Esophagus squamous epithelium (tissue), 5 donors: ENCODE data around the gene ZNRF3. TPM values are rescaled to one million over a fixed set of nuclear protein-coding genes. Genes with fewer than 3 reads are reported as not detected.

Experiments used
- DNase-seq: peaks from one replicate; lab custom pipeline; 2025; lab: John Stamatoyannopoulos, UW
- H3K27ac ChIP-seq, 4 donors: fragments of 200-600 bp; sonication (generic); one replicate each; pipeline ENCODE4 v1.5.1; 2016 to 2019; ENCODE audit warnings: mild to moderate bottlenecking in 1 of 4
- H3K27me3 ChIP-seq, 4 donors: fragments of 200-600 bp; sonication (generic); 1 replicate in 3 of 4; 2 replicates in 1 of 4; pipeline versions ENCODE4 v1.5.1 to v1.6.0; 2017 to 2021; ENCODE audit warnings: antibody characterized with exemption in 1 of 4
- H3K36me3 ChIP-seq, 3 donors: fragments of 200-600 bp; sonication (generic); one replicate each; pipeline ENCODE4 v1.5.1; 2016 to 2019
- H3K4me1 ChIP-seq, 3 donors: fragments of 200-600 bp; sonication (generic); one replicate each; pipeline ENCODE4 v1.5.1; 2017 to 2019
- H3K4me3 ChIP-seq, 4 donors: fragments of 200-600 bp; sonication (generic); 1 replicate in 3 of 4; 2 replicates in 1 of 4; pipeline ENCODE4 v1.5.1; 2016 to 2019; ENCODE audit warnings: mild to moderate bottlenecking in 2 of 4, moderate library complexity in 1 of 4
- H3K9me3 ChIP-seq, 3 donors: fragments of 200-600 bp; sonication (generic); one replicate each; pipeline ENCODE4 v1.5.1; 2016 to 2019
- POLR2A ChIP-seq, 4 donors: fragments of 450-650 bp; IDR thresholded peaks; one replicate each; pipeline ENCODE4 v1.6.1; 2017; ENCODE audit warnings: antibody characterized with exemption in 4 of 4, mild to moderate bottlenecking in 4 of 4, moderate library complexity in 3 of 4
- WGBS, 2 donors: methylation state at CpG; one replicate each; pipeline ENCODE4 v1.1.5; 2018; 5-methylcytosine and 5-hydroxymethylcytosine counted together
- intact Hi-C: fragments of 100-400 bp; cut with DNase I; formaldehyde crosslinking; loops from one replicate; pipeline ENCODE4 v1.15.0; 2022
- total RNA-seq, 4 donors: library from RNA; depleted of rRNA; stranded (reverse); fragments of >200 nt; gene quantifications; one replicate each; pipeline ENCODE4 v1.1.0, GENCODE V29; 2016
- TF ChIP-seq, protein P1 (sequence below), 6 experiments: fragments of 450-650 bp in 4 of 6; fragments of 200-600 bp in 2 of 6; sonication (generic) in 2 of 6; IDR thresholded peaks; one replicate each; pipeline ENCODE4 v1.5.1; 2016 to 2019; ENCODE audit warnings: antibody characterized with exemption in 6 of 6, mild to moderate bottlenecking in 4 of 6, moderate library complexity in 4 of 6
- donor health status: DM: yes; HTN: yes; CAD: no.

The ZNRF3 gene
- total RNA-seq, 4 donors from 2014 or later = 6.6 to 10.9 (median 7.2) TPM

DNA sequence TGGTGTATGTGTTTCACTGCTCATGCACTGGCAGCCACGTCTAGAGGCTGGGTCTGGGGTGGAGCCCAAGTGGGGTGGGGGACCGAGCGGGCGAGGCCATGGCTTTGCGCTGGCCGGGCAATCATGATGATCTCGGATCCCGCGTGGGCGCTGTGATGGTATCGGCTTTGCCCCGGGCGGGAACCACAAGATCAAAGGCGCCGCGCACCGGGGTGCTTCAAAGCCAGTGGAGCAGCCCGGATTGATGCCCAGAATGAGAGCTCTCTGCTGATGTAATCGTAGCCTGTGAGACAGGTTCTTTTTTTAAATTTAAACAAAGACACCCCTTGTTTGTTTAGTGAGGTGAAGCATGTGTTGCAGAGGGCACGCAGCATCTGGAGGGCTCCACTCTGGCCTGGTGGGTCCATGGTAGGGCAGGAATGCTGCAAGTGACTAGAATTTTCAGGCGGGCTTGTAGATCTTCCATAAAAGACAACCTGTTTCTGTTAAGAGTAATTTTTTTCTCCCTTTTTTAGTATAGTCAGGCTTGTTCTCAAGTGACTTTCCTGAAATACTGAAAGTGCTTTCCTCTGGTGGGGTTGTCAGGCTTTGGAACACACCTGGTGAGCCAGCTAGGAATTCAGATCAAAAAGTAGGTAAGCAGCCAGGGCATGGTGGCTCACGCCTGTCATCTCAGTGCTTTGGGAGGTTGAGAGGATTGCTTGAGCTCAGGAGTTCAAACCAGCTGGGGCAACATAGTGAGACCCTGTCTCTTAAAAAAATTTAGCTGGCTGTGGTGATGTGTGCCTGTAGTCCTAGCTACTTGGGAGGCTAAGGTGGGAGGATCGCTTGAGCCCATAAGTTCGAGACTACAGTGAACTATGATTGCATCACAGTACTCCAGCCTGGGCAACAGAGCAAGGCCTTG, 40.7 kb downstream of the ZNRF3 start:
- Histone ChIP-seq H3K27me3 (no peaks in the 10 kb centered on the region), H3K36me3 (no peaks in the 10 kb centered on the region), H3K27ac (peak overlapping the region in 2 of 4 donors; percentile 51 to 63), H3K9me3 (no peaks in the 10 kb centered on the region), H3K4me1 (peaks cover 5 to 52% (median 30%) of the 10 kb centered on the region in 3 donors), H3K4me3 (peak overlapping the region in 1 of 4 donors; percentile 33)
- TF ChIP-seq, protein P1, sequence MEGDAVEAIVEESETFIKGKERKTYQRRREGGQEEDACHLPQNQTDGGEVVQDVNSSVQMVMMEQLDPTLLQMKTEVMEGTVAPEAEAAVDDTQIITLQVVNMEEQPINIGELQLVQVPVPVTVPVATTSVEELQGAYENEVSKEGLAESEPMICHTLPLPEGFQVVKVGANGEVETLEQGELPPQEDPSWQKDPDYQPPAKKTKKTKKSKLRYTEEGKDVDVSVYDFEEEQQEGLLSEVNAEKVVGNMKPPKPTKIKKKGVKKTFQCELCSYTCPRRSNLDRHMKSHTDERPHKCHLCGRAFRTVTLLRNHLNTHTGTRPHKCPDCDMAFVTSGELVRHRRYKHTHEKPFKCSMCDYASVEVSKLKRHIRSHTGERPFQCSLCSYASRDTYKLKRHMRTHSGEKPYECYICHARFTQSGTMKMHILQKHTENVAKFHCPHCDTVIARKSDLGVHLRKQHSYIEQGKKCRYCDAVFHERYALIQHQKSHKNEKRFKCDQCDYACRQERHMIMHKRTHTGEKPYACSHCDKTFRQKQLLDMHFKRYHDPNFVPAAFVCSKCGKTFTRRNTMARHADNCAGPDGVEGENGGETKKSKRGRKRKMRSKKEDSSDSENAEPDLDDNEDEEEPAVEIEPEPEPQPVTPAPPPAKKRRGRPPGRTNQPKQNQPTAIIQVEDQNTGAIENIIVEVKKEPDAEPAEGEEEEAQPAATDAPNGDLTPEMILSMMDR (IDR thresholded peaks at IDR 0.05) = no peak
- no peak for TF ChIP-seq POLR2A (IDR thresholded peaks at IDR 0.05)
- 41 to 55% methylated on average over 13 to 18 of the region's 24 CpGs for WGBS, 2 donors
- intact Hi-C loops = no loop called here
- DNase-seq = no peak

DNA sequence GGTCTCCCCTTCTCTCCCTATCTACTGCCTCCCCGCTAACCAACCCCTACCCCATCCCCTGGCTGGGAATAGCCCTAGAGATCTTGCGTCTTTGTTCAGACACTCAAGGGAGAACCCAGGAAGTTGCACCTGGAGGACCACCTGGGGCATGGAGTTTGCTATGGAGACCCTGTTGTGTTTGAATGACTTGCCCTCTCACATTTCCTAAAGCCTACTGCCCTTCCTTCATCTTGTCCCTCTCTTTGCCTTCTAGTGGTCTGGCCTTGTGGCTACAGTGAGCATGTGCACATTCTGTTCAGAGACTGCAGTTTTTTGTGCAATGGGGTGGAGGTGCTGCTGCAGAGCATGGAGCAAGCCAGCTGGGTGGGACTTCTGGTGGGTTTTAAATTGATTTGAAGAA, 42.5 kb downstream of the ZNRF3 start:
- intact Hi-C loops = no loop called here
- 94 to 100% methylated on average over 2 of the region's 2 CpGs for WGBS, 2 donors
- no peaks in the 10 kb centered on the region for H3K9me3 ChIP-seq
- H3K27ac ChIP-seq = no peak overlapping the region
- H3K4me3 ChIP-seq = no peak overlapping the region
- H3K36me3 ChIP-seq = no peaks in the 10 kb centered on the region
- no peaks in the 10 kb centered on the region for H3K27me3 ChIP-seq
- no peak for DNase-seq
- TF ChIP-seq, protein P1 (IDR thresholded peaks at IDR 0.05) = no peak
- no peak for TF ChIP-seq POLR2A (IDR thresholded peaks at IDR 0.05)
- peaks cover 9 to 53% (median 31%) of the 10 kb centered on the region in 3 donors for H3K4me1 ChIP-seq

DNA sequence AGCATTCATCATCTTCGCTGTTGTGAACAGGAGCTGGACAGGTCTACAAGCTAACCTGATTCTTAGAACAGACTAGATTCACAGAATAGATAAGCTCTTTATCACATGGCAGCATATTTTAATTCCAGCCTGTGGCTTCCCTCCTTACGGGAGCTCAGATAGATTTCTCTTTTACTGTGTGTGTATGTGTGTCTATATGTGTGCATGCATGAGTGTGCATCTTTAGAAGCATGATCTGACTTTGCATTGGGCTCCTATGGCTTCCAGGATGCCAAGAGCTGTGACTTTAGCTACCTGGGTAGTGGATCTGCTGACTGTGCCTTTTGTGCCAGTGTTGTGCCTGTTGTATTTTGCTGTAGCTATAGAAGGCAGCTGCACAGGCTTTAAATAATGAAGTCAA, 44.3 kb downstream of the ZNRF3 start:
- no peak for TF ChIP-seq POLR2A (IDR thresholded peaks at IDR 0.05)
- TF ChIP-seq, protein P1 (IDR thresholded peaks at IDR 0.05) = no peak
- Histone ChIP-seq H3K9me3 (no peaks in the 10 kb centered on the region), H3K4me3 (no peak overlapping the region), H3K4me1 (peaks cover 9 to 46% (median 20%) of the 10 kb centered on the region in 3 donors), H3K27ac (no peak overlapping the region), H3K36me3 (no peaks in the 10 kb centered on the region), H3K27me3 (no peaks in the 10 kb centered on the region)
- DNase-seq = no peak
- intact Hi-C loops = no loop called here
- WGBS, 2 donors = 74 to 84% methylated on average over 2 of the region's 2 CpGs

DNA sequence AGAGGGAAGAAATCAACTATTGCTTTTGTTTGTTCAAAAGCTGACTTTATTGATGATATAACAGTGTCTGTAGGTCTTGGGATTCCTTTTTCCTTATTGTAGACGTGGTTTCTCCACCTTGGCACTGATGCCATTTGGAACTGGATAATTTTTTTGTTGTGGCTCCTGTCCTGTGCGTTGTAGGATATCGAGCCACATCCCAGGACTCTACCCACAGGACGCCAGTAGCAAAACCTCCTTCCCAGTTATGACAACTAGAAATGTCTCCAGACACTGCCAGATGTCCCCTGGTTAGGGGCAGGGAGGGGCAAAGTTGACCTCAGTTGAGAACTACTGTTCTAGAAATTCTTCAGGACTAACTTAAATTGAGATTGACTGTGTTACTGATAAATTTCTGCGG, 45.8 kb downstream of the ZNRF3 start:
- Histone ChIP-seq H3K4me1 (peaks cover 5 to 38% (median 8%) of the 10 kb centered on the region in 3 donors), H3K27ac (no peak overlapping the region), H3K27me3 (no peaks in the 10 kb centered on the region), H3K36me3 (no peaks in the 10 kb centered on the region), H3K9me3 (no peaks in the 10 kb centered on the region), H3K4me3 (no peak overlapping the region)
- TF ChIP-seq POLR2A (IDR thresholded peaks at IDR 0.05) = no peak
- intact Hi-C loops = no loop called here
- no peak for DNase-seq
- 80 to 91% methylated on average over 5 of the region's 5 CpGs for WGBS, 2 donors

DNA sequence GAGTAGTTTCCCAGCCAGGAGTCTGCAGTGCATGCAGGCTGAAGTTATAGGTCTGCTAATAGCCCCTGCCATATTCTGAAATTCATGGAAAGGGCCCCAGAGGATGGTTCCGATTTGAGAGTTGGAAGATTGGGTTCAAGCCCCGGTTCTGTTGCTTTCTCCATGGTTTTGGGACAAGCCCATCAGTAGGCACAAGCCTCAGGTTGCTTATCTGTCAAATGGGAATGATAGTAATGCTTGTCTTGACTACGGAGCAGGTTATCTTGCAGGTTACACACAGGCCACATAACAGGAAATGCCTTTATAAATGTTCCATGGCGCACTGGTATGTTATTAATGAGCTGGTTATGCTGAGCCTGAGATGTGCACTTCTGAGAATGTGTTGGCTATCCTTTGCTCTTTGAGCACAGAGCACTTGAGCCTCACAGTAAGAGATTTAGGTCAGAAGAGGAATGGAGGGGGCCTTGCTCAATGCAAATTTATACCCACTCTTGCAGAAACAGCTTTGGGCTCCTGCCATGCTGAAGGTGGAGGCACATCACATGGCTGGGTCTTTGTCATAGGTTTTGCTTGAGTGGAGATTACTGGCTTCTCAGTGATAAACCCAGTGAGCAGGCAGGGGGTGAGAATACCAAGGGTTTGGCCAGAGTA, 47.1 kb downstream of the ZNRF3 start:
- DNase-seq = no peak
- H3K27me3 ChIP-seq = no peaks in the 10 kb centered on the region
- no peak overlapping the region for H3K27ac ChIP-seq
- no peaks in the 10 kb centered on the region for H3K36me3 ChIP-seq
- intact Hi-C loops = no loop called here
- no peaks in the 10 kb centered on the region for H3K9me3 ChIP-seq
- no peak for TF ChIP-seq POLR2A (IDR thresholded peaks at IDR 0.05)
- TF ChIP-seq, protein P1 (IDR thresholded peaks at IDR 0.05) = no peak
- 85 to 93% methylated on average over 2 to 4 of the region's 4 CpGs for WGBS, 2 donors
- H3K4me1 ChIP-seq = peaks cover 5 to 38% (median 6%) of the 10 kb centered on the region in 3 donors
- H3K4me3 ChIP-seq = no peak overlapping the region
